NCI-H345 treated with DMSO at 0.1 percent for 48 hours (cell line): ENCODE results near the gene EXOC3L4.
"Not testable (repeated sequence)": the region's sequence is repeated elsewhere in the genome, so short reads cannot be mapped to it uniquely, and the experiment has no call there.

Experiments used
- DNase-seq: peaks from one replicate; lab custom pipeline; 2025; ENCODE audit not compliant: unreplicated experiment; lab: John Stamatoyannopoulos, UW

Gene EXOC3L4

GRCh38 chr14:103119527-103119926 lies 25.0 kb downstream of the EXOC3L4 start:
- not testable (repeated sequence) for DNase-seq

- DNase-seq: no peak
Measured at GRCh38 chr14:103121121-103121845, 26.8 kb downstream of the EXOC3L4 start.

- peak; percentile 93 for DNase-seq
Measured at GRCh38 chr14:103121846-103122584, 27.5 kb downstream of the EXOC3L4 start.

GRCh38 chr14:103122585-103122946 lies 28.0 kb downstream of the EXOC3L4 start:
- DNase-seq: no peak

GRCh38 chr14:103122947-103123633 lies 28.6 kb downstream of the EXOC3L4 start, which contains the start of gene TNFAIP2:
TSS of gene TNFAIP2 (plus strand) at chr14:103123461. CDS start at chr14:103126458, 2,997 bp downstream.
- DNase-seq: peak; percentile 15

GRCh38 chr14:103123634-103124500 lies 29.3 kb downstream of the EXOC3L4 start:
- DNase-seq: no peak

- no peak for DNase-seq
Measured at GRCh38 chr14:103124501-103125001, 30.0 kb downstream of the EXOC3L4 start.

- DNase-seq: no peak
Measured at GRCh38 chr14:103125098-103126070, 30.9 kb downstream of the EXOC3L4 start.

- DNase-seq: no peak
Measured at GRCh38 chr14:103126088-103126872, 31.8 kb downstream of the EXOC3L4 start.

- DNase-seq: no peak
Measured at GRCh38 chr14:103126873-103127304, 32.4 kb downstream of the EXOC3L4 start.

GRCh38 chr14:103127356-103127755 lies 32.8 kb downstream of the EXOC3L4 start:
- no peak for DNase-seq

- peak; percentile 59 for DNase-seq
Measured at GRCh38 chr14:103127861-103128598, 33.5 kb downstream of the EXOC3L4 start.

GRCh38 chr14:103128631-103129300 lies 34.2 kb downstream of the EXOC3L4 start:
- no peak for DNase-seq

GRCh38 chr14:103129301-103130016 lies 34.9 kb downstream of the EXOC3L4 start:
- DNase-seq: no peak

- DNase-seq: no peak
Measured at GRCh38 chr14:103130017-103130764, 35.7 kb downstream of the EXOC3L4 start.

- no peak for DNase-seq
Measured at GRCh38 chr14:103130965-103131364, 36.4 kb downstream of the EXOC3L4 start.
